ENCODE measurements around the gene SLC66A2. TPM values are rescaled to one million over a fixed set of nuclear protein-coding genes. Genes with fewer than 3 reads are reported as not detected.

SLC66A2 gene
- total RNA-seq, 4 donors from 2014 or later = 56.5 to 183 (median 92.9) TPM

DNA sequence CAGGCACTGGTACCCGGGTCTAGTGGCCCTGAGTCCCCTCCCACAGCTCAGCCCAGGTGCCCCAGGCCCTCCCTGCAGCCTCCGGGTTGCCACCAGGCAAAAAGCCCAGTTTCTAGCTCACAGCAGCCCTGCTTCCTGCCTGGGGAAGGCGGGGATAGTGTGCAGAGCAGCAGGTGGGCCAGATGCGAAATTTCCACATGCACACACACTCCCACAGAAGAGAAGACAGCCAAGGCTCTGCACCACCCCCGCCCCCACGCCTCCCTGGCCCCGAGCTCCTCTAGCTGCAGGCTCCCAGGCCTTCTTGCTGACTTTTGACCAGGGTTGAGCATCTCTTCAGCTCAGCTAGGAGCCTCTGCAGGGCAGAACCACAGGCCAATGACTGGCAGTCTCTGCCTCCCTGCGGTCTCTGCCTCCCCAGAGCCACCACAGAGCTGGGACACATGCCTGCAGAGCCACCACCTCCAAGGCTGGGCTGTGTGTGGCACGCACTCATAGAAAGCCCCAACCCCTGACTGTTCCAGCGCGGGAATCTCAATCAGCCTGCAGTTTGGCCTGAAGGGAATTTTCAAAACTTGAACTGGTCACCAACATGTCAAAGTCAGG is 7.2 kb downstream of the SLC66A2 start:
- H3K27ac ChIP-seq = peak overlapping the region; percentile 68 to 88 (median 76)
- H3K4me1 ChIP-seq = peaks cover 13 to 89% (median 59%) of the 10 kb centered on the region in 4 donors
- peak; percentile 38 for DNase-seq
- no peaks in the 10 kb centered on the region for H3K27me3 ChIP-seq
- TF ChIP-seq, protein P1, sequence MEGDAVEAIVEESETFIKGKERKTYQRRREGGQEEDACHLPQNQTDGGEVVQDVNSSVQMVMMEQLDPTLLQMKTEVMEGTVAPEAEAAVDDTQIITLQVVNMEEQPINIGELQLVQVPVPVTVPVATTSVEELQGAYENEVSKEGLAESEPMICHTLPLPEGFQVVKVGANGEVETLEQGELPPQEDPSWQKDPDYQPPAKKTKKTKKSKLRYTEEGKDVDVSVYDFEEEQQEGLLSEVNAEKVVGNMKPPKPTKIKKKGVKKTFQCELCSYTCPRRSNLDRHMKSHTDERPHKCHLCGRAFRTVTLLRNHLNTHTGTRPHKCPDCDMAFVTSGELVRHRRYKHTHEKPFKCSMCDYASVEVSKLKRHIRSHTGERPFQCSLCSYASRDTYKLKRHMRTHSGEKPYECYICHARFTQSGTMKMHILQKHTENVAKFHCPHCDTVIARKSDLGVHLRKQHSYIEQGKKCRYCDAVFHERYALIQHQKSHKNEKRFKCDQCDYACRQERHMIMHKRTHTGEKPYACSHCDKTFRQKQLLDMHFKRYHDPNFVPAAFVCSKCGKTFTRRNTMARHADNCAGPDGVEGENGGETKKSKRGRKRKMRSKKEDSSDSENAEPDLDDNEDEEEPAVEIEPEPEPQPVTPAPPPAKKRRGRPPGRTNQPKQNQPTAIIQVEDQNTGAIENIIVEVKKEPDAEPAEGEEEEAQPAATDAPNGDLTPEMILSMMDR (IDR thresholded peaks at IDR 0.05) = no peak
- TF ChIP-seq POLR2A (IDR thresholded peaks at IDR 0.05) = no peak
- no peak for TF ChIP-seq POLR2AphosphoS5 (IDR thresholded peaks at IDR 0.05)
- TF ChIP-seq EP300 (IDR thresholded peaks at IDR 0.05; ENCODE audit: low read depth) = no peak
- intact Hi-C loops (cut with DNase I; ENCODE audit: low total_unique reads) (no loop called here), in situ Hi-C loops (cut with MboI; ENCODE audit: low pct_ligation_motif_present in 1 of 4, low pct_unique_long_range_greater_than_20kb in 1 of 4, low sequenced_read_pairs in 3 of 4) (no loop called here)
- WGBS, 2 donors (ENCODE audit: low coverage in 1 of 2) = 57% methylated on average over 11 of the region's 11 CpGs; no CpG with 5 or more reads in 1 of the 2 donors
- H3K9me3 ChIP-seq = no peaks in the 10 kb centered on the region
- H3K36me3 ChIP-seq = peaks cover 0 to 13% (median 2%) of the 10 kb centered on the region in 4 donors
- H3K4me3 ChIP-seq = no peak overlapping the region

DNA sequence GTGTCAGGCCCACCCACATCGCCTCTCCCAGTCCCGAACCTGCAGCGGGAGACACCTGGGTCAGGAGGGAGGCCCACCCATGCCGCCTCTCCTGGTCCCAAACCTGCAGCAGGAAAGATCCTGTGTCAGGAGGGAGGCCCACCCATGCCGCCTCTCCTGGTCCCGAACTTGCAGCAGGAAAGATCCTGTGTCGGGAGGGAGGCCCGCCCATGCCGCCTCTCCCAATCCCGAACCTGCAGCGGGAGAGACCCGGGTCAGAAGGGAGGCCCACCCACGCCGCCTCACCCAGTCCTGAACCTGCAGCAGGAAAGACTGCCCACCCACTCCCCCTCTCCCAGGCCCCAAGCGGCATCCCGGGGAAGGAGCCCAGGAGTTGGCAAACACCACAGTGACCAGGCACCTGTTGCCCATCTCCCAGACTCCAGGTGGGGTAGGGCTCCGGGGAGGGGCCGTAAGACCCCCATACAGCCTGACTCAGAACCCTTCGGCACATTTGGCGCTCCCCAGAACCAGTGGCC is 7.8 kb downstream of the SLC66A2 start:
- H3K27ac ChIP-seq = peak overlapping the region; percentile 68 to 88 (median 76)
- peaks cover 7 to 89% (median 59%) of the 10 kb centered on the region in 4 donors for H3K4me1 ChIP-seq
- intact Hi-C loops (cut with DNase I; ENCODE audit: low total_unique reads) (no loop called here), in situ Hi-C loops (cut with MboI; ENCODE audit: low pct_ligation_motif_present in 1 of 4, low pct_unique_long_range_greater_than_20kb in 1 of 4, low sequenced_read_pairs in 3 of 4) (no loop called here)
- H3K36me3 ChIP-seq = peaks cover 0 to 13% (median 2%) of the 10 kb centered on the region in 4 donors
- H3K9me3 ChIP-seq = no peaks in the 10 kb centered on the region
- 58% methylated on average over 20 of the region's 20 CpGs; no CpG with 5 or more reads in 1 of the 2 donors for WGBS, 2 donors (ENCODE audit: low coverage in 1 of 2)
- no peak overlapping the region for H3K4me3 ChIP-seq
- TF ChIP-seq EP300 (IDR thresholded peaks at IDR 0.05; ENCODE audit: low read depth) = no peak
- TF ChIP-seq, protein P1 (IDR thresholded peaks at IDR 0.05) = no peak
- no peak for TF ChIP-seq POLR2AphosphoS5 (IDR thresholded peaks at IDR 0.05)
- no peak for TF ChIP-seq POLR2A (IDR thresholded peaks at IDR 0.05)
- peak; percentile 17 for DNase-seq
- no peaks in the 10 kb centered on the region for H3K27me3 ChIP-seq

DNA sequence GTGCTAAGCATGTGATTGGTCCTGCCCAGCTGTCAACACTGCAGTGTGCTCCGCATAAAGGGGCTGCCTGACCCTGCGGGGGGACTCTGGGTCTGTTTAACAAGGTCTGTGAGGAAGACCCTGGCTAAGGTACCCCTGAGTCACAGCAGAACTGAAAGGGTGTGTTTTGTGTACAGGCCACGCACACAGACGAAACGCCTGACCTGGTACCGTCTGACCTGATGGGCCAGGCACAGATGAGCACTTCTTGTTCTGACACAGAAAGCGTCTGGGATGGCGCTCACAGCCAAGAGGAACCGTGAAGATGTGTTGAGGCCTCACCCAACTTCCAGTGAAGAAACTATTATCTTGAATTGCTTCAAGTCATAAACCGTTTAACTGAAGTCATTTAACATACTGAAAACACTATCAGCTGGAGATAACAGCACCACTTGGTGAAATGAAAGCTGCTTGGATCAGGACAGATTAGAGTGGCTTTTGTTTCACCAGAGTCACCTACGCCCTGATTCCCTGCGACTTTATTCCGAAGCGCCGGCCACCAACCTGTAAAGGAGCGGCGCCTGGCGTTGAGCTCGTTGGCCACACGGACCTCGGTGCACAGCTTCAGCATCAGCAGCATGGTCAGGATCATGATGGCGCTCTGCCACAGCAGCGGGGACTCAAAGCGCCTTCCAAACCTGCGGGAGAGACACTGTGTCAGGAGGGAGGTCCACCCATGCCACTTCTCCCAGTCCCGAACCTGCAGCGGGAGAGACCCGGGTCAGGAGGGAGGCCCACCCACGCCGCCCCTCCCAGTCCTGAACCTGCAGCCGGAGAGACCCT is 8.5 kb downstream of the SLC66A2 start:
- Histone ChIP-seq H3K9me3 (no peaks in the 10 kb centered on the region), H3K27me3 (no peaks in the 10 kb centered on the region), H3K27ac (peak overlapping the region; percentile 68 to 88 (median 76)), H3K4me3 (no peak overlapping the region), H3K36me3 (peaks cover 0 to 13% (median 2%) of the 10 kb centered on the region in 4 donors), H3K4me1 (peaks cover 5 to 89% (median 59%) of the 10 kb centered on the region in 4 donors)
- WGBS, 2 donors (ENCODE audit: low coverage in 1 of 2) = 65% methylated on average over 31 of the region's 31 CpGs; no CpG with 5 or more reads in 1 of the 2 donors
- intact Hi-C loops (cut with DNase I; ENCODE audit: low total_unique reads) (no loop called here), in situ Hi-C loops (cut with MboI; ENCODE audit: low pct_ligation_motif_present in 1 of 4, low pct_unique_long_range_greater_than_20kb in 1 of 4, low sequenced_read_pairs in 3 of 4) (no loop called here)
- TF ChIP-seq POLR2A (IDR thresholded peaks at IDR 0.05) (peak; percentile 39), POLR2AphosphoS5 (IDR thresholded peaks at IDR 0.05) (peak in 1 of 3 donors; percentile 69), EP300 (IDR thresholded peaks at IDR 0.05; ENCODE audit: low read depth) (no peak)
- TF ChIP-seq, protein P1 (IDR thresholded peaks at IDR 0.05) = peak in 2 of 5 experiments; percentile 14 to 26
- DNase-seq = peak; percentile 72

DNA sequence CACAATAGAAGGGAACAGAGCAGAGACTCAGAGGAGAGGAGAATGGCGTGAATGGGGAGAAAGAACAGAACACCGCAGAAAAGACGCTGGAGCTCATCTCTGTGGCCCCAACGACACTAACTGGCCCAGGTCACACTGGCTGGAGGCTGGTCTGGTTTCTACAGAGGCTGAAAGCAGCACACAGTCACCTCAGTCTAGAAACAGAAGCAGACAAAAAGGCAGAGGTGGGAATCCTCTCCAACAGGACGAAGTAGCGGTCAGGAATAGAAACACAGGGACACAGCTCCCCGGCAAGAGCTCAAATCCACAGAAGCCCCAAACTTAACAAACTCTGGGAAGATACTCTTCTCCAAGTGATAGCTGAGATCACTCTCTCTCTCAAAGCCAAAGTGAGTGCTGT is 9.2 kb downstream of the SLC66A2 start:
- TF ChIP-seq POLR2A (IDR thresholded peaks at IDR 0.05) (no peak), EP300 (IDR thresholded peaks at IDR 0.05; ENCODE audit: low read depth) (no peak), POLR2AphosphoS5 (IDR thresholded peaks at IDR 0.05) (no peak)
- TF ChIP-seq, protein P1 (IDR thresholded peaks at IDR 0.05) = no peak
- 79 to 92% methylated on average over 3 to 7 of the region's 7 CpGs for WGBS, 2 donors (ENCODE audit: low coverage in 1 of 2)
- no peak overlapping the region for H3K4me3 ChIP-seq
- in situ Hi-C loops (cut with MboI; ENCODE audit: low pct_ligation_motif_present in 1 of 4, low pct_unique_long_range_greater_than_20kb in 1 of 4, low sequenced_read_pairs in 3 of 4) = no loop called here
- peaks cover 5 to 89% (median 55%) of the 10 kb centered on the region in 4 donors for H3K4me1 ChIP-seq
- no peaks in the 10 kb centered on the region for H3K27me3 ChIP-seq
- H3K9me3 ChIP-seq = no peaks in the 10 kb centered on the region
- peak overlapping the region; percentile 68 to 88 (median 76) for H3K27ac ChIP-seq
- intact Hi-C loops (cut with DNase I; ENCODE audit: low total_unique reads) = no loop called here
- H3K36me3 ChIP-seq = peaks cover 0 to 13% (median 2%) of the 10 kb centered on the region in 4 donors
- peak; percentile 2 for DNase-seq

Measured in transverse colon (tissue), 4 donors.